GM23338 (cell line): ENCODE results near the gene ENDOV. TPM values are rescaled to one million over a fixed set of nuclear protein-coding genes. Genes with fewer than 3 reads are reported as not detected.

Source experiments
- ATAC-seq: fragments of 200-7000 bp; cut with Tn5 transposase; 3 replicates; pipeline ENCODE4 v1.9.1; 2020
- DNase-seq: peaks from one replicate; pipeline ENCODE4 v3.0.0-alpha.2; 2015; ENCODE audit warnings: low spot score
- H2AFZ ChIP-seq: fragments of 200-600 bp; sonication (generic); 2 replicates; pipeline ENCODE4 v1.8.0; 2016; ENCODE audit warnings: antibody characterized with exemption, mild to moderate bottlenecking, moderate library complexity
- H3F3A ChIP-seq: fragments of 200-600 bp; sonication (generic); replicated peaks from 2 replicates; pipeline ENCODE4 v1.8.0; 2017; ENCODE audit warnings: antibody characterized with exemption, mixed run types, low read depth
- H3K27ac ChIP-seq: fragments of 200-600 bp; sonication (generic); 2 replicates; pipeline ENCODE4 v1.6.1; 2016; ENCODE audit warnings: low read depth
- H3K27me3 ChIP-seq: fragments of 200-600 bp; sonication (generic); 2 replicates; pipeline ENCODE4 v1.8.0; 2016; ENCODE audit warnings: mild to moderate bottlenecking, mixed run types, moderate library complexity; ENCODE audit not compliant: insufficient read depth
- H3K36me3 ChIP-seq: fragments of 200-600 bp; sonication (generic); 2 replicates; pipeline ENCODE4 v1.8.0; 2016; ENCODE audit warnings: mild to moderate bottlenecking; ENCODE audit not compliant: insufficient read depth
- H3K4me1 ChIP-seq: fragments of 200-600 bp; sonication (generic); 2 replicates; pipeline ENCODE4 v1.8.0; 2016; ENCODE audit warnings: mild to moderate bottlenecking, moderate library complexity; ENCODE audit not compliant: insufficient read depth
- H3K4me2 ChIP-seq: fragments of 200-600 bp; sonication (generic); 2 replicates; pipeline ENCODE4 v1.7.1; 2017; ENCODE audit warnings: mixed run types
- H3K4me3 ChIP-seq: fragments of 200-600 bp; sonication (generic); 2 replicates; pipeline ENCODE4 v1.6.1; 2016; ENCODE audit warnings: mixed run types
- H3K79me2 ChIP-seq: fragments of 200-600 bp; sonication (generic); replicated peaks from 2 replicates; pipeline ENCODE4 v1.8.0; 2017; ENCODE audit warnings: mild to moderate bottlenecking; ENCODE audit not compliant: insufficient read depth
- H3K9me2 ChIP-seq: fragments of 200-600 bp; sonication (generic); 2 replicates; pipeline ENCODE4 v1.8.0; 2017; ENCODE audit not compliant: insufficient read depth
- H4K20me1 ChIP-seq: fragments of 200-600 bp; sonication (generic); replicated peaks from 2 replicates; pipeline ENCODE4 v1.8.0; 2017; ENCODE audit warnings: mild to moderate bottlenecking; ENCODE audit not compliant: insufficient read depth
- H3K27ac Mint-ChIP-seq: 2 replicates; pipeline ENCODE4 v1.8.0; 2020; ENCODE audit warnings: inconsistent platforms, mild to moderate bottlenecking, moderate library complexity, mixed read lengths
- H3K27me3 Mint-ChIP-seq: 3 replicates; pipeline ENCODE4 v1.8.0; 2022; ENCODE audit warnings: low read depth, mild to moderate bottlenecking, moderate library complexity, mixed read lengths, inconsistent platforms; ENCODE audit not compliant: insufficient read depth, poor library complexity
- H3K36me3 Mint-ChIP-seq: 3 replicates; pipeline ENCODE4 v1.8.0; 2021; ENCODE audit warnings: low read depth, mild to moderate bottlenecking, inconsistent platforms, moderate library complexity, mixed read lengths
- H3K4me1 Mint-ChIP-seq: 3 replicates; pipeline ENCODE4 v1.8.0; 2020; ENCODE audit warnings: mild to moderate bottlenecking, inconsistent platforms, mixed read lengths
- H3K4me3 Mint-ChIP-seq: 3 replicates; pipeline ENCODE4 v1.8.0; 2021; ENCODE audit warnings: moderate library complexity, mild to moderate bottlenecking, inconsistent platforms, mixed read lengths
- H3K9me3 Mint-ChIP-seq: 3 replicates; pipeline ENCODE4 v1.8.0; 2020; ENCODE audit warnings: moderate library complexity, mild to moderate bottlenecking, inconsistent platforms, mixed read lengths
- CREB1 ChIP-seq: fragments of 250-450 bp; sonication (Bioruptor Pico); IDR thresholded peaks from 2 replicates; pipeline ENCODE4 v1.5.0; 2020; ENCODE audit warnings: low read depth, mild to moderate bottlenecking, moderate library complexity
- EZH2 ChIP-seq: fragments of 200-600 bp; sonication (generic); IDR thresholded peaks from one replicate; pipeline ENCODE4 v1.8.0; 2017; ENCODE audit warnings: antibody characterized with exemption, mild to moderate bottlenecking, low read depth; ENCODE audit not compliant: unreplicated experiment
- EZH2phosphoT487 ChIP-seq: fragments of 200-600 bp; sonication (generic); IDR thresholded peaks from one replicate; pipeline ENCODE4 v1.8.1; 2018; ENCODE audit warnings: antibody characterized with exemption; ENCODE audit not compliant: unreplicated experiment
- JUNB ChIP-seq: IDR thresholded peaks from one replicate; pipeline ENCODE4 v1.6.1; 2016; ENCODE audit warnings: antibody characterized with exemption; ENCODE audit not compliant: unreplicated experiment
- NANOG ChIP-seq: IDR thresholded peaks from 2 replicates; pipeline ENCODE4 v1.6.1; 2016; ENCODE audit warnings: antibody characterized with exemption, borderline replicate concordance
- POLR2AphosphoS5 ChIP-seq: IDR thresholded peaks from 2 replicates; pipeline ENCODE4 v1.6.1; 2016; ENCODE audit warnings: antibody characterized with exemption, low read depth
- STAT1 ChIP-seq: IDR thresholded peaks from one replicate; pipeline ENCODE4 v1.6.1; 2016; ENCODE audit warnings: antibody characterized with exemption; ENCODE audit not compliant: unreplicated experiment
- ZNF114 ChIP-seq: fragments of 250-450 bp; sonication (Bioruptor Pico); IDR thresholded peaks from 2 replicates; pipeline ENCODE4 v1.5.0; 2020; ENCODE audit warnings: mild to moderate bottlenecking, moderate library complexity
- ZNF331 ChIP-seq: fragments of 250-450 bp; sonication (Bioruptor Pico); IDR thresholded peaks from 2 replicates; pipeline ENCODE4 v1.5.0; 2020; ENCODE audit warnings: low read depth, mild to moderate bottlenecking, moderate library complexity
- polyA plus RNA-seq: library from polyadenylated mRNA; unstranded; fragments of >200 nt; fragmentation: Nextera tagmentation; extraction: Ambion mirVana; gene quantifications from 2 replicates; pipeline ENCODE4 v1.2.1, GENCODE V29; 2016
- total RNA-seq: library from RNA; depleted of rRNA; stranded (reverse); fragments of >200 nt; shearing (Covaris generic); gene quantifications from 2 replicates; pipeline ENCODE4 v1.2.3, GENCODE V29; 2014
- TF ChIP-seq, protein P1 (sequence below), 2 experiments: fragments of 200-600 bp in 1 of 2; sonication (generic) in 1 of 2; conservative IDR thresholded peaks; 2 replicates each; pipeline versions ENCODE4 v1.5.1 to v1.6.1; 2016 to 2017; ENCODE audit warnings: antibody characterized with exemption in 2 of 2, low read depth in 2 of 2, mild to moderate bottlenecking in 2 of 2, moderate library complexity in 1 of 2
- TF ChIP-seq, protein P2 (sequence below): IDR thresholded peaks from 2 replicates; pipeline ENCODE4 v1.6.1; 2016; ENCODE audit warnings: antibody characterized with exemption

ENDOV gene
- total and polyA plus RNA-seq, 2 experiments from 2014 or later: 11.5 to 16.1 TPM

DNA sequence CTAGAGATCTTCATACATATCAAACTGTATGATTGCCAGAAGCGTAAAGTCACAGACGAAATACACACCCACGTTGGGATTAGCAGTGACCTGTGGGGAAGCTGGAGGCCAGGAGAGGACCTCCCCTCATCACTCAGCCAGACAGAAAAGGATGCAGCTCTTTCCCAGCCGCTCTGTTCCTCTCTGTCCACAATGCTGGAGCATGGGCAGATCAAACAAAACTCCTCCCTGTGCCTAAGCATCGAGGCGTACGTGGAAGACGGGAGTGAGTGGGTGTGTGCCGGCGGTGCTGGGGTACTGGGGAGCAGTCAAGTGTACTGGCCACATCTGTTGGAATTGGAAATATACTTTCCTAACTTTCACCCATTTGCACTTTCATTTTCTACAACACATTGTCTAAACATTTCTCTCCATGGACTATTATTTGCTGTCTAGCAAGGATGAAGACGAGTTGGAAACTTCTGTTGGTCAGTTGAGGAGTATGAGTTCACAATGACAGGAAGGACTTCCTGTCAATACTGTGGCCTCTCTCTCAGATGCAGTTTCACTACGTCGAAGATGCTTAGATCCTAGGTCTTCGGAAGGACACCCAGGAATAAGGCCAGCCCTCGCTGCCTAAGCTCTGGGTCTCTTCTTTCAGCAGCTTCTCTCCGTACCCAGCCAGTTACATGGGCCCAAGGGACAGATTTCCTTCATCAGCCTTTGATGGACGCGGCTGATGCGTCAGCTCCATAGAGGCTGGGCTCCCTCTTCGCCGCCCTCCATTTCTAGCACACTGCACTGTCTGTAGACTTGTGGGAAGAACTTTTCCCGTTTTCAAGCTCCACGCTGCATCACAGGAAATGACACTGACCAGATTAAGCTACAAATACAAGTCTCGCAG is 30.6 kb upstream of the ENDOV start:
- peaks cover 8% of the 10 kb centered on the region; the same call in 1 of the 2 replicates for H3K36me3 ChIP-seq
- Mint-ChIP-seq H3K27ac (no peak overlapping the region), H3K4me1 (peaks cover 2% of the 10 kb centered on the region; the same call in 2 of the 3 replicates), H3K27me3 (peaks cover 12% of the 10 kb centered on the region), H3K36me3 (peaks cover 73% of the 10 kb centered on the region), H3K9me3 (no peaks in the 10 kb centered on the region), H3K4me3 (no peak overlapping the region)
- H3K27me3 ChIP-seq: no peaks in the 10 kb centered on the region
- TF ChIP-seq, protein P1, sequence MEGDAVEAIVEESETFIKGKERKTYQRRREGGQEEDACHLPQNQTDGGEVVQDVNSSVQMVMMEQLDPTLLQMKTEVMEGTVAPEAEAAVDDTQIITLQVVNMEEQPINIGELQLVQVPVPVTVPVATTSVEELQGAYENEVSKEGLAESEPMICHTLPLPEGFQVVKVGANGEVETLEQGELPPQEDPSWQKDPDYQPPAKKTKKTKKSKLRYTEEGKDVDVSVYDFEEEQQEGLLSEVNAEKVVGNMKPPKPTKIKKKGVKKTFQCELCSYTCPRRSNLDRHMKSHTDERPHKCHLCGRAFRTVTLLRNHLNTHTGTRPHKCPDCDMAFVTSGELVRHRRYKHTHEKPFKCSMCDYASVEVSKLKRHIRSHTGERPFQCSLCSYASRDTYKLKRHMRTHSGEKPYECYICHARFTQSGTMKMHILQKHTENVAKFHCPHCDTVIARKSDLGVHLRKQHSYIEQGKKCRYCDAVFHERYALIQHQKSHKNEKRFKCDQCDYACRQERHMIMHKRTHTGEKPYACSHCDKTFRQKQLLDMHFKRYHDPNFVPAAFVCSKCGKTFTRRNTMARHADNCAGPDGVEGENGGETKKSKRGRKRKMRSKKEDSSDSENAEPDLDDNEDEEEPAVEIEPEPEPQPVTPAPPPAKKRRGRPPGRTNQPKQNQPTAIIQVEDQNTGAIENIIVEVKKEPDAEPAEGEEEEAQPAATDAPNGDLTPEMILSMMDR (conservative IDR thresholded peaks at IDR 0.05; ENCODE audit: low read depth in 2 of 2): no peak
- no peak for TF ChIP-seq ZNF331
- TF ChIP-seq EZH2phosphoT487: no peak
- no peak for TF ChIP-seq JUNB
- no peak for TF ChIP-seq ZNF114
- no peak for TF ChIP-seq NANOG
- H3K79me2 ChIP-seq: no peaks in the 10 kb centered on the region
- no peak overlapping the region for H3K4me3 ChIP-seq
- ATAC-seq: no peak
- H3K27ac ChIP-seq: no peak overlapping the region
- H3K9me2 ChIP-seq: no peaks in the 10 kb centered on the region
- no peak overlapping the region for H3K4me2 ChIP-seq
- no peaks in the 10 kb centered on the region for H3F3A ChIP-seq
- no peaks in the 10 kb centered on the region for H3K4me1 ChIP-seq
- H4K20me1 ChIP-seq: no peaks in the 10 kb centered on the region
- no peak overlapping the region for H2AFZ ChIP-seq
- no peak for DNase-seq

DNA sequence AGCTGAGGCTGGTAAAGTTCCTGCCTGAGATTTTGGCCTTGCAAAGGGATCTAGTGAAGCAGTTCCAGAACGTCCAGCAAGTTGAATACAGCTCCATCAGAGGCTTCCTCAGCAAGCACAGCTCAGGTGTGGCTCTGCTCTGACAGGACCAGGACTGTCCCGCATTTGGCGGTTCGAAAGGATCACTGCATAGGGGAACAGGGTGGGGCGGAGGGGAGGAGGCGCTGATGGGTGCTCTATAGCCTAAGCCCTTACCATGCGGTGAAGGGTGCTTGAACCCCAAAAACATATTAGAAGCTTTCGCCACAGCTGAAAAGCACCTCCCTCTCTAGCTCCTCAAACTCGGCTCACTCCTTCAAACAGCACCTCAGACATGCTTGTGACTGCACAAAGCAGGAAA is 29.9 kb upstream of the ENDOV start:
- H3K4me2 ChIP-seq: no peak overlapping the region
- peaks cover 12% of the 10 kb centered on the region for H3K27me3 Mint-ChIP-seq
- H3K4me1 Mint-ChIP-seq: peaks cover 3% of the 10 kb centered on the region; the same call in 1 of the 3 replicates
- ATAC-seq (no peak), DNase-seq (no peak)
- H3K4me1 ChIP-seq: no peaks in the 10 kb centered on the region
- H3K36me3 Mint-ChIP-seq: peaks cover 78% of the 10 kb centered on the region
- H2AFZ ChIP-seq: no peak overlapping the region
- H3K9me2 ChIP-seq: no peaks in the 10 kb centered on the region
- H3K4me3 ChIP-seq: no peak overlapping the region
- H3K79me2 ChIP-seq: no peaks in the 10 kb centered on the region
- H3K27ac ChIP-seq: no peak overlapping the region
- peaks cover 8% of the 10 kb centered on the region; the same call in 1 of the 2 replicates for H3K36me3 ChIP-seq
- no peak overlapping the region for H3K4me3 Mint-ChIP-seq
- no peaks in the 10 kb centered on the region for H3K27me3 ChIP-seq
- H3F3A ChIP-seq: no peaks in the 10 kb centered on the region
- no peaks in the 10 kb centered on the region for H3K9me3 Mint-ChIP-seq
- no peak for TF ChIP-seq JUNB
- no peaks in the 10 kb centered on the region for H4K20me1 ChIP-seq
- no peak overlapping the region for H3K27ac Mint-ChIP-seq

DNA sequence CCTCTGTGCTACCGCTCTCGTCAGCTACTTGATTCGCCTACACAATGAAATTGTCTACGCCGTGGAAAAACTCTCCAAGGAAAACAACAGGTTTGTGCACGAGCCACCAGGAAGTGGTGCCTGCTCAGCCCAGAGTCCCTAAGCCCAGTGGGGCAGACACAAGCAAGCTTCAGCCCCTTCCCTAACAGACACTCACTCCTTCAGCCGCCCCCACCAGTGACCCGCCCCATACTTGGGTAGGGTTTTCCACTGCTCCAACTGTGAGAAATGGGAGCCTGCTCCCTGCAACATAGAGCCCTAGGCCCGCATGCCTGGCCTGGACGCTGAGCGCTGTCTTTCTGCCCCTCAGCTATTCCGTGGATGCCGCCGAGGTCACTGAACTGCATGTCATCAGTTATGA is 28.6 kb upstream of the ENDOV start:
- no peak overlapping the region for H2AFZ ChIP-seq
- H3K79me2 ChIP-seq: no peaks in the 10 kb centered on the region
- DNase-seq: no peak
- H3K36me3 Mint-ChIP-seq: peaks cover 68% of the 10 kb centered on the region
- peaks cover 3% of the 10 kb centered on the region; the same call in 1 of the 3 replicates for H3K4me1 Mint-ChIP-seq
- no peak overlapping the region for H3K27ac ChIP-seq
- no peak overlapping the region for H3K4me3 ChIP-seq
- peaks cover 6% of the 10 kb centered on the region; the same call in 1 of the 2 replicates for H3K36me3 ChIP-seq
- H3K4me2 ChIP-seq: no peak overlapping the region
- no peaks in the 10 kb centered on the region for H3K9me3 Mint-ChIP-seq
- H3K27me3 ChIP-seq: no peaks in the 10 kb centered on the region
- no peak overlapping the region for H3K27ac Mint-ChIP-seq
- no peaks in the 10 kb centered on the region for H4K20me1 ChIP-seq
- no peaks in the 10 kb centered on the region for H3K4me1 ChIP-seq
- H3K9me2 ChIP-seq: no peaks in the 10 kb centered on the region
- no peaks in the 10 kb centered on the region for H3F3A ChIP-seq
- peaks cover 8% of the 10 kb centered on the region for H3K27me3 Mint-ChIP-seq
- ATAC-seq: no peak
- no peak overlapping the region for H3K4me3 Mint-ChIP-seq
- TF ChIP-seq JUNB (no peak), STAT1 (no peak), POLR2AphosphoS5 (no peak), NANOG (no peak), ZNF114 (no peak), CREB1 (CRISPR knock-in tag) (no peak), EZH2 (no peak)
- TF ChIP-seq, protein P2, sequence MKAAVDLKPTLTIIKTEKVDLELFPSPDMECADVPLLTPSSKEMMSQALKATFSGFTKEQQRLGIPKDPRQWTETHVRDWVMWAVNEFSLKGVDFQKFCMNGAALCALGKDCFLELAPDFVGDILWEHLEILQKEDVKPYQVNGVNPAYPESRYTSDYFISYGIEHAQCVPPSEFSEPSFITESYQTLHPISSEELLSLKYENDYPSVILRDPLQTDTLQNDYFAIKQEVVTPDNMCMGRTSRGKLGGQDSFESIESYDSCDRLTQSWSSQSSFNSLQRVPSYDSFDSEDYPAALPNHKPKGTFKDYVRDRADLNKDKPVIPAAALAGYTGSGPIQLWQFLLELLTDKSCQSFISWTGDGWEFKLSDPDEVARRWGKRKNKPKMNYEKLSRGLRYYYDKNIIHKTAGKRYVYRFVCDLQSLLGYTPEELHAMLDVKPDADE: no peak
